ENCODE measurements around the gene NRXN3.

NRXN3 gene

DNA sequence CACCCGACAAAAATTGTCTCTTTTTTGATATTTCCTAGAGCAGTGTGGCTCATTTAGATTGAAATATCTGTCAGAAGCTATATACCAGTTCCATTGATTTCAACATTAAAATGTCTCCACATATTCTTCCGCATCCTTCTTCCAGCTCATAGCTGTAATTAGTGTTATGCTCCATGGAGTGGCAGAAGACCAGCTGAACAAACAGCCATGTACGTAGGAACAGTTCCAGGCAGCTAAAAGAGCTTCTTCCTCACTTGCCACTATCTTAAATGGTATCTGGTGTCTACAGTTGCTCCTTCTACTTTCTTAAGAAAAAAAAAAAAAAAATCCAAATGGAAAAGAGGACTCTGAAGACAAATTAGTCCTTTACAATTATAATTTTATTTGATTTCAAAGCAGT, 1193.1 kb downstream of the NRXN3 start:
- no peak for DNase-seq (ENCODE audit: low read depth)

GRCh38 chr14:79369359-79370332, 1199.5 kb downstream of the NRXN3 start:
- DNase-seq (ENCODE audit: low read depth) = no peak

- DNase-seq (ENCODE audit: low read depth) = no peak
These were observed 1200.8 kb downstream of the NRXN3 start for GRCh38 chr14:79370969-79371368.

DNA sequence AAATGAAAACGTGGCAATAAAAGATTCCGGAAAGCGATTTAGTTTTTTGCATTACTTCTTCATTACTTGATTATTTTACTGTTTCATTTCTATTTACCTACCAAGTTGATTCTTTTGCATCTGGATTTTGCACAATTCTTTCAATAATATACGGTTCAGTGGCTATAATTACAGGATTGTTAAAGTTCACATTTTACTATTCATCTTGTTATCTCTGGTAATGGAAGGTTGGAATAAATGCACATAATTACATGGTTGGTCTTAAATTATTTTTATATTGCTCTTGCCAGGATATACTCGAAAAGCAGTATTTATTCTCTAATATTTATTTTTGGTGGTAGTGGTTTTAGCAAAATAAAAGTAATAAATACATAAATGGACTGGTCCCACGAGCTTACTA, 1203.3 kb downstream of the NRXN3 start:
- no peak for DNase-seq (ENCODE audit: low read depth)

DNA sequence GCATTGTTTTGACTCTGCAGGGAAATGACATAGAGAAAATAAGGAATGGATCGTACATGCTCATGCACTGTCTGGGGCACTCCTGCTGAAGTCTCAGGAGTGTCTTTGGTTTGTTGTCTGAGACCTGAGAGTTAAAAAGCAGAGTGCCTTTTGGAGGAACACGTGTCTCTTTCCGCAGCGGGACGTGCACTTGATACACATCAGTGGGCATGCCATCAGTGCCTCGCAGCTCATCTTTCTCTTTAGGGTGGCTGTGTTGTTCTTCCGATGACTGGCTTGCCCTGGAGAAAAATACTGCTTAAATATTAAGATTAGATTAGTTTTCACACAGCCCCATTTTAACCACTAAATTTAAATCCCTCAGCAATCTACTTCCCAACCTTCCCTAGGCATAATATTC, 1205.2 kb downstream of the NRXN3 start:
- DNase-seq (ENCODE audit: low read depth) = no peak

- no peak for DNase-seq (ENCODE audit: low read depth)
These were observed 1206.4 kb downstream of the NRXN3 start for GRCh38 chr14:79376557-79376956.

DNA sequence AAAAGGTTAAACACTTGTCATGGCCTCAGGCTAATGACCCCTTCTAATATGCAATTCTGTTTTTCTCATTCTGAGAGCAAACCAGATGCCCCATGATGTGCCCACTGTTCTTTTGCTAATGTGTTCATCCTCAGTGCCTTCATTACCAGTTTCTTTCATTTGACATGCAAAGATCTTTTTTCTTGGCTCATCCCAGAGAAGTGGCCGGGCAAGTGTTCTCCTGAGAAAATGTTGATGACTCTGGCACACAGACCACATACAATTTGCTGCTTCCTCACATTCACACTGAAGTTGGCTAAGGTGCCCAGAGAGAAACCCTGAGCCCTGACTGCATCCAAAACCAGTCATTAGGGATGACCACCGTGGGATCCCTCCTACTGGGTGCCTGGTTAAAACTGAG, 1207.8 kb downstream of the NRXN3 start:
- DNase-seq (ENCODE audit: low read depth) = no peak

DNA sequence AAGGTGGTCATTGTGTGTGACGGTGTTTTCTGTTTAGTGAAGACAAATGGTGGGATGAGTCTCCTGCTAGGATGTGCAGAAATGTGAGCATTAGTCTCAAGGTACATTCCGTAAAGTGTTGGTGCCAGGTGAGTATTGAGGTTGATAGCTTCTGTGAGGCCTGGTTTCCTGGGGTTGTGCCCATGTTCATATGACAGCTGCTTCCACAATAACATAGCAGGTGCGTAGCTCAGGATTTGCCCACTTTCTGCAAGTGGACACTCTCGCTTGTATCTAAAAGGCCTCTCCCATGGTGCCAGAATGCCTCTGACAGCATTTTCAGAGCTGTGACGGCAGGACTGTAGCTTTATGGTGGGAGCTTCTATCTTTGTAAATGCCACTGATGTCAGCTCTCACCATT, 1209.1 kb downstream of the NRXN3 start:
- DNase-seq (ENCODE audit: low read depth) = no peak

DNA sequence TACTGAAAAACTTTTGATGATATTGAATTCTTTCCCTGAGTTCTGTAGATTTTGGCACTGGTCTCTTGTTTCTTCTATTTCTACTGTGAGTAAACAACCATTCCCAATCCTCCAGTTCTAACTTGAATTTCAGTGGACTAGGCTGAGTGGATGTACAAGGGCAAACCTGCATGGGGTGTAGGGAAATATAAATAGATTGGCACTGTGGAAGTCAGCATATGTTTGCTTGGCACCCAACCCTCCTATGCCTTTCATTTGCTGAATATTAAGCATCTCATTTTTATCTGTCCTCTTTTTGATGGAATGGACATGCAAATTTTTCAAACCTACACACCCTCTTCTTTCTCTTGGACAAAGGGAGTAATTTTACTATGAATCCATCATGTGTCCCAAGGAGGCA, 1212.9 kb downstream of the NRXN3 start:
- DNase-seq (ENCODE audit: low read depth) = no peak

GRCh38 chr14:79383475-79383874, 1213.3 kb downstream of the NRXN3 start:
- DNase-seq (ENCODE audit: low read depth) = no peak

GRCh38 chr14:79395061-79395460, 1224.9 kb downstream of the NRXN3 start:
- no peak for DNase-seq (ENCODE audit: low read depth)

DNA sequence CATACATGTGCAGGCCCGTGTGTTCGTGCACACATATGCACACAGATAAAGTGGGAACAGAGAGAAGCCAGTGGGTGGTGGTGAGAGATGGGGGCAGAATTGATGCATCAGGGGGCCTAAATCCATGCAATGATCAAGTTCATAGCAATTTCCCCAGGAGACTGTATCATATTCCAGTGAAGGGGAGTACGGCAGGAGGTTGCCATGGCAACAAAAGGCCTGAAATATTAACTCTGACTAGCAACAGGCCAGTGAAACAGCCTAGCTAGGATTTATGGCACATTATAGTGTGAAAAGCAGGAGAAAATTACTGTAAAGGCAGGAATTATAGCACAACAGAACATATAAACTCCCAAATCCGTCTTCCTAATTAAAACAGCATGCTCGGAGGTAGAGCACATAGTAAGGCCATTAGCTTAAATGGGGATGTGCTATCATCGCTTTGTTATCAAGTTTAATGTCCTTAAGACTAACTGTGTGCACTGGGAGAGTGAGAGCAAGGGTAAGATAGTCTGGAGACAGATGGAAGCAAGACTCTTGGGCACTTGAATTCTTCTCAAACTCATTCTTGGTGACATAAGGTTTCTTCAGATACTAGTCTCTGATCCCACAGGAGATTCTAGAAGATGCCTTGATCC, 1234.8 kb downstream of the NRXN3 start:
- DNase-seq (ENCODE audit: low read depth) = no peak

DNA sequence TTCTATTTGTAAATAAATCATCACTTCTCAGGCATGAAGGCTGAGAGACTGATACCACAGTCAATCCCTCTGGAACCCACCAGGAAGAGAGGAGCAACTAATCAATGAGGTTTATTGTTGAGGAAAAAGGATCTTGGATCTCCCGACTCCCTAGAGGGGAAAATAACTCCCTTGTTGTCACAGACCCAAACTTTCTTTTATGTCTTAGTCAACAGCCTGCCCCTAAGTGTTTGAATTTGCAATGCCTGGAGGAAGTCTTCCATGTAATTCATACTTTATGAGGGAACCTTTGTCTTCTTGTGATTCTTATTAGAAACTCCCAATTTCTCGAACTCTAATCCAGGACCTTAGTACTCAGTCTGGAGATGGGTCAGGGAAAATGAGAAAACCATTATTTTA, 1235.3 kb downstream of the NRXN3 start:
- DNase-seq (ENCODE audit: low read depth) = no peak

GRCh38 chr14:79407572-79407971, 1237.4 kb downstream of the NRXN3 start:
- DNase-seq (ENCODE audit: low read depth) = no peak

- DNase-seq (ENCODE audit: low read depth) = no peak
These were observed 1238.5 kb downstream of the NRXN3 start for GRCh38 chr14:79408696-79409095.

GRCh38 chr14:79411403-79412174, 1241.4 kb downstream of the NRXN3 start:
- no peak for DNase-seq (ENCODE audit: low read depth)

DNA sequence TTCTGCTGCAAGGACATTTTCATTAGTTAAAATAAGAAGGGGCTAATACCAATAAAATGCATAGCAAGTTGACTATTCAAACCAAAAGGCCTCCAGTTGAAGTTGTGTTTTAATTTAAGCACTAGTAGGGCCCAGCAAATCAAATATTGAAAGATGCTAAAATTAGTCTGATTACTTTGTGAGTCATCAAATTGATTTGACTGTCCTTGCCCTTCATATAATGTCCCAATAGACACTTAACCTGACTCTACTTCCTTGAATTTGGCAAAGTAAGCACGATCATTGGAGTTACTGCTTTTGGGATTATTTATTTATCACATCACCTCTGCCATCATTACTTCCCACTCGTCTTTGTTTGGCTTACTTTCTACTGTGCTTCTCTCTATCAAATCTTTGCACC, 1242.6 kb downstream of the NRXN3 start:
- no peak for DNase-seq (ENCODE audit: low read depth)

DNA sequence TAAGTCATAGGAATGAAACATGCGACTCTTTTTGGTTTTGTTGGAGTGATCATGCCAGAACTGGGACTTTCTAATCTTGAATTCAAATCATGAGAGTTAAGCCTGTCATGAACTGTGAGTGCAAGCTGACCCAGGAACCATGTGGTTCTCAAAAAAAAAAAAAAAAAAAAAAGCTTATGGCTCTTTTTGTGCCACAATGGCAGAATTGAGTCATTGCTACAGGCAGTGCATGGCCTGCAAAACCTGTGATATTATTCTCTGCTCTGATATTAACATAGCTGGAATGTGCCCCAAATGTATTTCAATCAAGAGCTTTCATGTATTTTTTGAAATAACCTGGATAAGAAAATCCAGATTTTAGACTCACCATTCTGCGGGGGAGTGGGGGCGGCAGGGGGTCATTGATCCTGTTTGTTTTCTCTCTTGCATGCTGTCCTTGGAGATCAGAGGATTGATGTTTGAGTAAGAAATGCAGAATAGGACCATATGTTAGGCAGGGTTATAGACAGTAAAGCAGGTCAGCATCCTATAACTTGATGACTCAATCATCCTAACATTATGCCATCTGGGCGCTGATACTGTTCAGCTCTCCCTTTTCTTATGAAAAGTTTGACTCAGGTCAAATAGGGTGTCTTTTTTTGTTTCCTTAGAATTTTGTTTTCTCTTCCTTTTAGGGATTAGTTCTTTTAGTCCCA, 1243.7 kb downstream of the NRXN3 start:
- DNase-seq (ENCODE audit: low read depth) = no peak

DNA sequence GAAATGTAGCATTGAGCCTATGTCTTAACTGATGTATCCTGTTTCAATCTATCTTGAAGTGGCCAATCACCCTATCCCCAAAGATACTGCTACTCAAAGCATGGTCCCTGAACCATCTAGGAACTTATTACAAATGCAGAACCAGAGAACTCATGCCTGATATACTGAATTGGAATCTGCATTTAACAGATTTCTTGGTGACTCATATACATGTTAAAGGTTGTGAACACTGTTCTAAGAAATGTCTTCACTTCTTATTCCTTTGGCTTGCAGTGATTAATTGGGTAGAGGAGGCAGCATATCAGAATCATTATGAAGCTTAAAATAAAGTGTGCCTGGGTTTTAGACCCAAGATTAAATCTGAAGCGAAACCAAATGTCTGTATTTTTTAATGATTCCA, 1245.6 kb downstream of the NRXN3 start:
- no peak for DNase-seq (ENCODE audit: low read depth)

GRCh38 chr14:79417961-79418360, 1247.8 kb downstream of the NRXN3 start:
- no peak for DNase-seq (ENCODE audit: low read depth)

- DNase-seq (ENCODE audit: low read depth) = no peak
These were observed 1248.7 kb downstream of the NRXN3 start for GRCh38 chr14:79418649-79419415.
